ENCODE results near the gene CORO2B.

DNA sequence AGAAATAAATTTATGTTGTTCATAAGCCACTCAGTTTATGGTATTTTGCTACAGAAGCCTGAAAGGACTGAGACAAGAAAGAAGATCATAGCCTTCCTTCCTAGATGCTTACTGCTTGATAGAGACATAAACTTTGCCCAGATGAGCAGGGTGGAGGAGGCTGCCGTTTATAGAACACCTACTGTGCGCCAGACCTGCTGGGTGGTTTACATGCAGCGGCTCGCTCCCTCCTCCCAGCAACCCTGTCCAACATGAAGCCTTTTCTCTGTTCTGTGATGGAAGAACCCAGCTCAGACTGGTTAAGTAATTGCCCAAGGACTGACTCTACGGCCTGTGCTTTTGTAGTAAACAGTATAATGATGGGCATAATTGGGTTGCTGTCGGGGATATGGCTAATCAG, 37.0 kb downstream of the CORO2B start:
- TF ChIP-seq CTCF (IDR thresholded peaks at IDR 0.05; ENCODE audit: borderline replicate concordance, extremely low read depth, low read length, poor library complexity, severe bottlenecking) (no peak), EZH2 (IDR thresholded peaks at IDR 0.05; ENCODE audit: borderline replicate concordance, low read depth, low read length, severe bottlenecking) (no peak)

Measured in DND-41 (cell line).